GM19467 (cell line): ENCODE data around the gene NDFIP2.

Experiments used
- ATAC-seq: cut with Tn5 transposase; IDR thresholded peaks from one replicate; pipeline ENCODE4 v1.9.1; 2021; ENCODE audit warnings: mild to moderate bottlenecking, moderate library complexity; ENCODE audit not compliant: unreplicated experiment

The NDFIP2 gene

DNA sequence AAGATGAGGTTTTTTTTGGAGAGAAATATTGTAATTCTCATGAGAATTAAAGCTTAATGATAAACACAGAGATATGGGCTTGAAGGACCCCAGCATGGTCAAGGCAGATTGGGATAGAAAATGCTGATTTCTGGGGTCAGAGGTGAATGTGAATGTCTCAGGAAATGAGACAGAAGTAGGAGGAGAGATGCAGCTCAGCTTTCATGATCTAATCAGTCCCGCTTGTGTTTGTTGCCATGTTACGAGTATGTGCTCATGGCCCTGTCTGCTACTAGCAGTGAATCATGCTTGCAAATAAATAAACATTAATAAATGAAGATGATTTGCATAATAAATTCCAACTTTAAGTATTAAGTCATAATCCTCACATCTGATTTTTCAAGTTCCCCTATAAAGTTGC, 23.0 kb upstream of the NDFIP2 start:
- ATAC-seq: no peak

DNA sequence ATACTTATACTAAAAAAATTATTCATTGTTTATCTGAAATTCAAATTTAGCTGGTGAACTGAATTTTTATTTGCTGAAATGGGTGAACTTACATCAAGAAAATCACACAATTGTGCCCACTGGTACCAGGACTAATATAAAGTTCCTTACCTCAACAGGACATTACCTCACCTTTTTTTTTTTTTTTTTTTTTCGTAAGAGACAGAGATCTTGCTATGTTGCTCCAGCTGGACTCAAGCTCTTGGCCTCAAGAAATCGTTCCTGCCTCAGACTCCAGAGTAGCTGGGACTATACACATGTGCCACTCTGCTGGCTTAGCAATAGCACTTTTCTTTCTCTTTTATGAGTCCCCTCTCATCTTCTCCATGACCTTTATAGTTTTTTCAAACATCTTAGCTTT, 22.5 kb upstream of the NDFIP2 start:
- ATAC-seq: no peak

DNA sequence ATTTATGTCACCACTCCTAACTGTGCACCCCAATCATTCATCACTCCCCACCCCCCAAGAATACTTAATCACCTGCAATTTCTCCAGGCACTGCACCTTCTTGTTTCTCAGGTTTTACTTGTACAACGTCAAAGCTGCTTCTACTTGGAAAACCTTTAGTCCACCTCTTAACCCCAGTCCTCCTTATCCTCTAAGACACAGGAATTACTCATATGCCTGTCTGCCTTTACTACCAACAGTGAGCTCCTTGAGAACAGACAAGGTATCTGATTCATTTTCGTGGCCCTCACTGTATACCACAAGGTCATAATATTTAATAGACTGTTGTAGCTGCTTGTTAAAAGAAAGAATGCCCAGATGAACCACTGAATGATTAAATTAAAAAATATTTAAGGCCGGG, 21.0 kb upstream of the NDFIP2 start:
- ATAC-seq: no peak

DNA sequence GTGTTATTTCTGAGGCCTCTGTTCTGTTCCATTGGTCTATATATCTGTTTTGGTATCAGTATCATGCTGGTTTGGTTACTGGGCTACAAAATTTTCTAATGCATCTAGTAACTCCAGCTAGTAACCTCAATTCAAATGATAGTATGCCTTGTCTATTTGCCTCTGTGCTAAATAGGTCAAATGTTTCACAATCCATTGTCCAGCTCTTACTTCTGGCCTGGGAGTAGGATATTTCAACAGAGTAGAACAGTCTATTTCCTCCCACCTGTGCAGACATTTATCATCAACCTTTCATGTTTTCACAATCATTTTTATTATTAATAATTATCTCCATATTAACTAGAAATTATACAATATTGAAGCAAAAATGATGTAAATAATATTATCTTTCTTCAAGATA, 18.1 kb upstream of the NDFIP2 start:
- ATAC-seq: no peak

DNA sequence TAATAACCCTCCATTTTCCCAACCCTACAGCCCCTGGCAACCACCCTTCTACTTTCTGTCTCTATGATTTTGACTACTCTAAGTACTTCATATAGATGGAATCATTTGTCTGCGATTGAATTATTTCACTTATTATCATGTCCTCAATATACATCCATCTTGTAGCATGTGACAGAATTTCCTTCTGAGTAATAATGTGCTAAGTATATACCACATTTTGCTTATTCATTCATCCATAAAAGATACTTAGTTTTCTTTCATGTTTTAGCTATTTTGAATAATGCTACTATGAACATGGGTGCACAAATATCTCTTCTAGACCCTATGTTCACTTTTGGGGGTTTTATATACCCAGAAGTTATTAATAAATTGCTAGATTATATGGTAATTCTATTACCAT, 17.4 kb upstream of the NDFIP2 start:
- no peak for ATAC-seq

DNA sequence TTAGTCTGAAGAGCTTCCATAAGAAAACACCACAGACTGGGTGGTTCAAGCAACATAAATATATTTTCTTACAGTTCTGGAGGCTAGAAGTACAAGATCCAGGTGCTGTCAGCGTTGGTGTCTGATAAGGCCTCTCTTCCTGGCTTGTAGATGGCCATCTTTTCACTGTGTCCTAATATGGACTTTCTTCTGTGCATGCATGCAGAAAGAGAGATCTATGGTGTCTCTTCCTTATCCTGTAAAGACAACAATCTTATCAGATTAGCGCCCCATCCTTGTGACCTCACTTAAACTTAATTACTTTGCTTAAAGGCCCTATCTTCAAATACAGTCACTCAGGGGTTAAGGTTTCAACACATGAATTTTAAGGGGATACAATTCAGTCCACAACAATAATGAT, 14.1 kb upstream of the NDFIP2 start:
- ATAC-seq: no peak

DNA sequence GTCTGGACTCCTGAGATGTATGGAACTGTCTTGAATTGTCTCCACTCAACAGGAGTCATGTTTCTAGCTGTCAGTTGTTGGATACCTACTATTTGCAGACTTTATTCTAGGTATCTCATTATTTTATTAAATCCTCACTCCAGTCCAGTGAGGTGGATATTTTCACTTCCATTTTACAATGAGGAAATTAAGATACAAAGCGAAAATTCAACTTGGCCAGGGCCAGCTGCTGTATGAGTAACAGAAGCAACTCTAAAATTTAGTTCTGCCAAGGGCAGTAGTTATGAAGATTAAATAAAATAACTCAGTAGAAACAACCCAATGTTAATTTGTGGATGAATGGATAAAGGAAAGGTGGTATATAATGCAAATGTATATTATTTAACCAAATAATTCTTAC, 12.6 kb upstream of the NDFIP2 start:
- no peak for ATAC-seq

DNA sequence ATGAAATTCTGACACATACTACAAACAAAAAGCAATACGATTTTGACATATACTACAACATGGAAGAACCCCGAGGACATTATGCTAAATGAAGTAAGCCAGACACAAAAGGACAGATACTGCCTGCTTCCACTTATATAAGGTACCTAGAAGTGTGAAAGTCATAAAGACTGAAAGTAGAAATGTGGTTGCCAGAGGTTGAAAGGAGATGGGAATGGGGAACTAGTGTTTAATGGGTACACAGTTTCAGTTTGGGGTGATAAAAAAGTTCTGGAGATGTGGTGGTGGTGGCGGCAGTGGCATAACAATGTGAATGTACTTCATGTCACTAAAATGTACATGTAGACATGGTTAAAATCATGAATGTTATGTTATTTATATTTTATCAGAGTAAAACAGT, 12.1 kb upstream of the NDFIP2 start:
- peak; percentile 51 for ATAC-seq

DNA sequence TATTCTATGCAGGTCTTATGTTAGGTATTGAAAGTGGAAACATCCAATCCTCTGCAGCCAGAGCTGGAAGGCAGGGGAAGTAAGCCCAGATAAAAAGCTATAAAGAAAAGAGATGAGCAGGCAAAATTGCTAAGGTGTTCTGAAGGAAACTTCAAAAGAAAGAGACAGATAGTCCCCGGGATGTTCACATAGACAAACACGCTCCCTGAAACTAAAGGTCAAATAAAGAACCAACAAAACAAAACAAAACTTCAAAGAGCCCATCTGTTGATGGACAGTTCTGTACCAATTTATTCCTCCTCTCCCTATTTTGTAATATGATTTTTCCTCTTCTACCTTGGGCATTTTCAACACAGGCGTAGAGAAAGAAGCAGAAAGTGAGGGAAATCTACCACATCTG, 11.3 kb upstream of the NDFIP2 start:
- no peak for ATAC-seq

DNA sequence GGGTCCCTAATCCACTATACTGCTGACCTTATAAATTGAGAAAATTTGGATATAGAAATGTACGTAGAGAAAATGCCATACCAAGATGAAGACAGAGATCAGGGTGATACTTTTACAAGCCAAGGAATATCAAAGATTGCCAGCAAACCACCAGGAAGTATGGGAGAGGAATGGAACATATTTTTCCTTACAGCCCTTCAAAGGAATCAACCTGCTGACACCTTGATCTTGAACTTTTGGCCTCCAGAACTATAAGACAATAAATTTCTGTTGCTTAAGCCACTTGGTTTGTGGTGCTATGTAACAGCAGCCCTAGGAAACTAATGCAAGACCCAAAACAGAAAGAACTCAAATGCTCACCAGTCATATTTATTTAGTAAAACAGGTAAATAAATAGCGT, 10.3 kb upstream of the NDFIP2 start:
- no peak for ATAC-seq

DNA sequence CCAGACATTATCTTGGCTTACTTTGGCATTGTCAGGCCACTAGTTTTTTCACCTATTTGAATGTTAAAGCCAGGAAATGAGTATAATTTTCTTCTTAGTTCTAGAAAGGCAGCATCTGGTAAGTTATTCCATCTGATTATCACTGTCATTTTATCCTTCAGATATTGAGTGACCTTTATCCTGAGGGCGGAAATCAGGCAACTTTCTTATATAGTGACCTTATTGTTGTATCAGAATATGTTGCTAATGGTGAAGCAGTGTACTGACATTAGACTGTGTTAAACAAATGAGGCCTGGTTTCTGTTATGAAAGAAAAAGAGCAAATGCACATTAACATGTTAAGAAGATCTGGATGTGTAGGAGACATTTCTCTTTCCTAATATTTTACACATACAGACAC, 5.4 kb upstream of the NDFIP2 start:
- no peak for ATAC-seq

DNA sequence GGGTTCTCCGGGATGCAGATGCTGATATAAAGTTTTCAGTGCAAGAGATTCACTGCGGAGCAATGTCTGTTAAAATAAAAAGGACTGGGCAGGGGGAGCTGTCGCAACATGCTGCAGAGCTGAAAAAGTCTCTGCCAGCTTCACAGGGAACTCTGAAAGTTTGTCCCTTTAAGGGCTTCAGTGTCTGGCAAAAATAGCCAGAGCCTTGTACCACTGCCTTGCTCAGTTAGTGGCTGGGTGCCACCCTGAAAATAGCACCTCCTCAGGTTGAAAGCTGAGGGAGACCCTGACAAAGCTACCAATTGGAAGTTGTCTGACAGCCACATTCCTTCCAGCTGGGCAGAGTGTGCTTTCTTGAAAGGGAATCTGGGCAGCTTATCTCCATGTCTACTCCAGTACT, 3.0 kb upstream of the NDFIP2 start:
- no peak for ATAC-seq

DNA sequence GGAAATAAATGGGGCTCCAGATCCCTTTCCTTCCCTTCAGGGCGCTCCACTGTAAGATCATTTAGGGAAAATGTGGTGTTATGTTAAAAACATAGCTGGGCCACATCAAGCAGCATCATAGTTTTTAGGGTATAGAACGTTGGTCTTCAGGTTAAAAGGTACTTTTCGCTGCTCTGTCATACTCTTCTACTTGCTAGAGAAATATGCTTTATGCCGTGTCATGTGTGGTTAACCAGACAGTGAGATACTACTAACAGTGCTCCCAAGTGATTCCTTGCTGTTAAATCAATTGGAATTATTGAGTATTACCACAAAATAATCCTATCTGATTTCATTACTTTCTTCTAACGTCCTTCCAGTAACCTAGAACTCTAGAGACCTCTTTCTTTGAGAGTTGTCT, 1.1 kb upstream of the NDFIP2 start:
- no peak for ATAC-seq

DNA sequence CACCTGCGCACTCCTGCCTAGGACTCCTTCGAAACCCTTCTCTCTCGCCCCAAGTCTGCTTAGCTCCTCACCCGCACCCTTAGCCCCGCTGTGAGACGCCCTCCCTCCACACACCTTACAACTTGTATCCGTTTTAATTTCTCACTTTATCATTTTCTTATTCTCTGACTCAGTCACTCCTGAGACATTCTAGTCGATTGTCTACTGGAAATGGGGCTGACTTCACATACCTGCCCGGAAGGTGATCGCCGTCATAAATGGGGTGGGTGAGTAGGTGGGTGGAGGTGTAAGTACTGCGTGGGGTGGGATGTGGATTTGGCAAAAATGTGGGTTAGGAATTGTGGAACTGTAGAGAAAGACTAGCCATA, 714 bp downstream of the NDFIP2 start:
- ATAC-seq: peak; percentile 12

DNA sequence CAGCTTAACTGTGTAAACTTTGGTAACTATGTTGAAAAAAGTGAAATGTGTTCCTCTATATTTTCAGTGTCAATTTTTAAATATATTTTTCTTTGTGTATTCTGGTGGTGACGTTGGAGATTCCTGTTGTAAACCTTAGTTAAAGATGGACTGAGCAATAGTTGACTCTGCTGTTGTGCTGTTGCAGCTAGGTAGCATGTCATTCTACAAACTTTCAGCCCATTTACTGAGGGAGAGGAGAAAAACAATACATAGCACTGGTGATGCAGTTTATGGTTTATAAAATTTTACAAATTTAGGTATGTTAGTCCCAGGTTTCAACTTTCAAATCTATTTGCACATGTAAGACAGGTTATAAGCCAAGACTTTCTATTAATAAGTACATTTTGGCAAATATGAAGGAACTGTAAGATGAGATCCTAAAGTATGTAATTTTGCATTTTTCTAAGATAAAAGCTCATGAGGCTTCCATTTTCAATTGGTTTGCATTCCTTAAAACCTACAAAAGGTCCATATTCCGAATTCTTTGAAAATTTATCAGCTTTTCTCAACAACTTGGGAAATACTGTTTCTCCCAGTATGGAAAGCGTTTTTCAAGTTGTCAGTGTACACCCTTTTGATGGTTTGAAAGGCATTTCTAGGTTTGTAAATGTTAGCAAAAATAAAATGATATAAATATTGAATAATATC, 1.5 kb downstream of the NDFIP2 start:
- no peak for ATAC-seq

DNA sequence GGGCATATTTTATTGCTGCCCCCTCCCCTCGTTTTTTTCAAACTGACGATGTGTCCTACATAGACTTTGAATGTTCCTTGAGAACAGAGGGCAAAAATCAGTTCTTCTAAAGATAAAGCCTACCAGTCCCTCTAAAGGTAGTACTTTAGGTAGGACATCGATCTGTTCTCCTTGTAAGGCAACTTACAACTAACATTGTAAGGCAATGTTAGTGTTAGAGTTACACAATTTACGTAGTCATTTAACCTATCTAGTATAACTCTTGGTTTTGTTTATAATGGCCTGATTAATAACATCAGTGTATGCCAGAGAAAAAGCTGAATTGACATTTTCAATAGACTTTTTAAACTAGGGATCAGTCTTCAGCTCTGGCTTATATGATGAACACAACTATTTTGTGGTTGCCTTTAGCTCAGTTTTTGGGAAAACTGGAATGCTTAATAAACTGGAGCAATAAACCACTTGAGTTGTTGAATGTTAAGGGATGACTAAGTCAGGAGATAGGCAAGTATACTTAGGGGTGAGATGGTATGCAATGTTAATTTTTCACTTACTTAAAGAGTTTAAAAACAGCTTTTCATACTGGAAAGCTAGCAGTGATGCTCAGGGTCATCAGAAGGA, 2.2 kb downstream of the NDFIP2 start:
- ATAC-seq: no peak

DNA sequence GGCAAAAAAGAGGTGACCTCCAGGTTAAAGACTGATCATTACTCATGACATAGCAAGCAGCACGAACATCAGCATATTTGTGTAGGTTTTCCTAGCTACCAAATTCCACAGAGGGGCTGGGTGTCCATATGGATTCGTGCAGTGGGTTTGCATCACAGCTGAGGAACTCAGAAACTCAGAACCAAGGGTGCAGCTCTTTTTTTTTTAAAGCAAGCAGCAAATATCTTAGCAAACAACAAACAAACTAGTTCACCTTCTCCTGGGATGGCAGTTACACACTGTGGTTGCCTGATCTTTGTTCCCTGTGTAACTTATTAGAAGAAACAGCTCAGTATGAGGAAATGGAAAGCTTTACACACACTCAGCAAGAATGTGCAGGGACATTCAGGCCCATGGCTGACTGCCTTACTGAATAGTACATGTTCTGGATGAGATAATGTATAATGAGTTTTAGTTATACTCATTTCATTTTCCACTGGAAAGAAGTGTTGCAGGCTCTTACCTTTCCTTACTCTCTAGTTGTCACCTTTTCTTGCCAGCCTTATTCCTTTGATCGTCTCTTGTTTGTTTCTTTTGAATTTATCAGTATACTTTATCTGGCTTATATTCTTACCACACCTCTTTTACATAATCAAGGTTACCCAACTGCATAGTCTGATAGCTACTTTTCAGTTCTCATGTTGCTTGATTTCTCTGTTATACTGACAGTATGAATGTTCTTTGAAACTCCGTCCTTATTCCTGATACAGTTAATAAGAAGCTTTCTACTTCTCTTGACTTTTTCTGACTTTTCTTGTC, 4.3 kb downstream of the NDFIP2 start:
- no peak for ATAC-seq

DNA sequence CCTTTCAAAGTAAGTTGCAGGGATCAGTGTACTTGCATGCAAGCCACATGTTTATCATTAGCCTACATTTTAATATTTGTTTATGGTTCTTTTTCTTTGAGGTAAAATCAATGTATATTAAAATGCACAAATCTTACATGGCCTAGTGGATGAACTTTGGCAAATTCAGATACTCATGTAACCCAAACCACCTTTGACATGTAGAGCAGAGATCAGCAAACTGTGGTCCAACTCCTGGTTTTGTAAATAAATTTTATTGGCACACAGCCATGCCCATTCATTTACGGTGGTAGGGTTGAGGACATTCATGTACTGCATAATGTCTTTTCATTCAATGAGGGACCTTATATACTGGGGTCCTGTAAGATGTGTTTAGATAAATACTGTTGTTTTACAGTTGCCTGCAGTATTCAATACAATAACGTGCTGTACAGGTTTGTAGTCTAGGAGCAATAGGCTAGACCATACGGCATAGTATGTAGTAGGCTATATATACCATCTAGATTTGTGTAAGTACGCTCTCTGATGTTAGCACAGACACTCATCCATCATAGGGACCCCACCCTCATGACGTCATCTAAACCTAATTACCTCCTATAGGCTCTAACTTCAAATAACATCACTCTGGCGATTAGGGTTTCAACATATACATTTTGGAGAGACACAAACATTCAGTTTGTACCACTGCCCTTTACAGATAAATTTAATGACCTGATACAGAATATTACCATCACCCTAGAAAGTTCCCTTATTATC, 5.7 kb downstream of the NDFIP2 start:
- no peak for ATAC-seq

DNA sequence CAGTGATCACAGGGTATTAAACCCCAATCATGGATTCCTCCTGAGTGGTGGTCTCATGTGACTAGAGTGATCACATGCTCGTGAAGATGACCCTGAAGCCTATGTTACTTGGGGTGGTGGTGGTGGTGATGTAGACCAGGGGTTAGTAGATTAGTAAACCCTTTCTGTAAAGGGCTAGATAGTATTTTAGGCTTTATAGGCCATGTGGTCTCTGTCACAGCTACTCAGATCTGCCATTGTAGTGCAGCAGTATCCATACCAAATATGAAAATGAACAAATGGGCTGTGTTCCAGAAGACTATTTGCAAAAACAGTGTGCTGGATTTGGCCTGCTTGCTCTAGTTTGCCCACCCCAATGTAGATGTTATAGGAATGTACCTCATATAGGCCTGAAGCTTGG, 9.4 kb downstream of the NDFIP2 start:
- ATAC-seq: no peak

DNA sequence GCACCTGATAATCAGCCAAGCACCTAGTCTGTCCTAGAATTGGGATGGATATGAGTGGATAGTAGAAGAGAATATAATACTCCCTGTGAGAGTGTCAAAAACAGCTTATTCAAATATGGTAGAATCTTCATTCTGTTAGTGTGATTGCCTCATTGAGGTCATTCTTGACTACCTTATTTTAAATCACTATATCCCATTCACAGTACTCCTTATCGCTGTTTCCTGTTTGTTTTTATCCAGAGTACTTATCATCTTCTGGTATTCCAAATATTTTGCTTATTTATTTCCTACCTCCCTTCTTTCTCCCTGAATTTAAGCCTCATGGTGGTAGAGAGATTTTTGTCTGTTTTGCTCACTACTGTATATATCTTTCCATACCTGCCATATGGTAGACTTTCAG, 9.9 kb downstream of the NDFIP2 start:
- no peak for ATAC-seq

DNA sequence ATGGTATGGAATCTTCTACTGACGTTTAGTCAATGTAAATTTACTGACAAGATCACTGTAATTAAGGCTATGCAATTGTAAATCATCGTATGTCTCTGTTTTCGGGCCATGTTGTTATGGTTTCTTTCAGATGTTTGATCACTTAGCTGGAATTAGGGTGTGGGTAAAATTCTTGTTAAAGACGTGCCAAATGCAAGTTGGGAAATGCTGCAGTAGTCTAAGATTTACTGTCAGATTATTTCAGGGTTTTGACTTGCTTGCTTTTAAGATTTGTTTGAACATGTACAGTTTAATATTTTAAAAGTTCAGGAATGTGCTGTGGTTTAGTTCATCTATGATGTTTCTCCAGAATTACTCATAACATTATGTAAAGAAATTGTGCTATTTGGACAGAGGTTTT, 10.8 kb downstream of the NDFIP2 start:
- ATAC-seq: no peak
